ENCODE results near the gene LRRC2. TPM values are rescaled to one million over a fixed set of nuclear protein-coding genes. Genes with fewer than 3 reads are reported as not detected.

The LRRC2 gene
- total and polyA plus RNA-seq, 9 of the 15 experiments (the other 6 are each of a cell fraction or from before 2014, with no cell fraction given): 0.01 to 0.04 (median 0.03) TPM; not detected in 5

- TF ChIP-seq SAP30 (IDR thresholded peaks at IDR 0.05; ENCODE audit: borderline replicate concordance, insufficient read depth, low read depth, low read length, poor library complexity, severe bottlenecking) (no peak), HDAC3 (IDR thresholded peaks at IDR 0.05; ENCODE audit: borderline replicate concordance, partially characterized antibody) (no peak), DPF2 (IDR thresholded peaks at IDR 0.05) (no peak; the same call in 1 of the 2 replicates), U2AF1 (optimal IDR thresholded peaks at IDR 0.05; ENCODE audit: low read depth, low read length) (no peak), MXI1 (IDR thresholded peaks at IDR 0.05; ENCODE audit: low read depth, low read length) (no peak), KDM1A (IDR thresholded peaks at IDR 0.05) (no peak), ELF1 (tag; IDR thresholded peaks at IDR 0.05) (0 out of 2 replicates have a peak, but pooled peaks have one; percentile 7), ZBED1 (IDR thresholded peaks at IDR 0.05) (no peak), HMG20B (CRISPR knock-in tag; IDR thresholded peaks at IDR 0.05) (no peak)
- TF ChIP-seq, protein P1, sequence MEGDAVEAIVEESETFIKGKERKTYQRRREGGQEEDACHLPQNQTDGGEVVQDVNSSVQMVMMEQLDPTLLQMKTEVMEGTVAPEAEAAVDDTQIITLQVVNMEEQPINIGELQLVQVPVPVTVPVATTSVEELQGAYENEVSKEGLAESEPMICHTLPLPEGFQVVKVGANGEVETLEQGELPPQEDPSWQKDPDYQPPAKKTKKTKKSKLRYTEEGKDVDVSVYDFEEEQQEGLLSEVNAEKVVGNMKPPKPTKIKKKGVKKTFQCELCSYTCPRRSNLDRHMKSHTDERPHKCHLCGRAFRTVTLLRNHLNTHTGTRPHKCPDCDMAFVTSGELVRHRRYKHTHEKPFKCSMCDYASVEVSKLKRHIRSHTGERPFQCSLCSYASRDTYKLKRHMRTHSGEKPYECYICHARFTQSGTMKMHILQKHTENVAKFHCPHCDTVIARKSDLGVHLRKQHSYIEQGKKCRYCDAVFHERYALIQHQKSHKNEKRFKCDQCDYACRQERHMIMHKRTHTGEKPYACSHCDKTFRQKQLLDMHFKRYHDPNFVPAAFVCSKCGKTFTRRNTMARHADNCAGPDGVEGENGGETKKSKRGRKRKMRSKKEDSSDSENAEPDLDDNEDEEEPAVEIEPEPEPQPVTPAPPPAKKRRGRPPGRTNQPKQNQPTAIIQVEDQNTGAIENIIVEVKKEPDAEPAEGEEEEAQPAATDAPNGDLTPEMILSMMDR (IDR thresholded peaks at IDR 0.05 in 2 of 3, conservative IDR thresholded peaks at IDR 0.05 in 1 of 3; ENCODE audit: insufficient read depth in 2 of 3, low read depth in 1 of 3, low read length in 3 of 3): peak; percentile 98 to 99 (median 99)
- TF ChIP-seq, protein P2, sequence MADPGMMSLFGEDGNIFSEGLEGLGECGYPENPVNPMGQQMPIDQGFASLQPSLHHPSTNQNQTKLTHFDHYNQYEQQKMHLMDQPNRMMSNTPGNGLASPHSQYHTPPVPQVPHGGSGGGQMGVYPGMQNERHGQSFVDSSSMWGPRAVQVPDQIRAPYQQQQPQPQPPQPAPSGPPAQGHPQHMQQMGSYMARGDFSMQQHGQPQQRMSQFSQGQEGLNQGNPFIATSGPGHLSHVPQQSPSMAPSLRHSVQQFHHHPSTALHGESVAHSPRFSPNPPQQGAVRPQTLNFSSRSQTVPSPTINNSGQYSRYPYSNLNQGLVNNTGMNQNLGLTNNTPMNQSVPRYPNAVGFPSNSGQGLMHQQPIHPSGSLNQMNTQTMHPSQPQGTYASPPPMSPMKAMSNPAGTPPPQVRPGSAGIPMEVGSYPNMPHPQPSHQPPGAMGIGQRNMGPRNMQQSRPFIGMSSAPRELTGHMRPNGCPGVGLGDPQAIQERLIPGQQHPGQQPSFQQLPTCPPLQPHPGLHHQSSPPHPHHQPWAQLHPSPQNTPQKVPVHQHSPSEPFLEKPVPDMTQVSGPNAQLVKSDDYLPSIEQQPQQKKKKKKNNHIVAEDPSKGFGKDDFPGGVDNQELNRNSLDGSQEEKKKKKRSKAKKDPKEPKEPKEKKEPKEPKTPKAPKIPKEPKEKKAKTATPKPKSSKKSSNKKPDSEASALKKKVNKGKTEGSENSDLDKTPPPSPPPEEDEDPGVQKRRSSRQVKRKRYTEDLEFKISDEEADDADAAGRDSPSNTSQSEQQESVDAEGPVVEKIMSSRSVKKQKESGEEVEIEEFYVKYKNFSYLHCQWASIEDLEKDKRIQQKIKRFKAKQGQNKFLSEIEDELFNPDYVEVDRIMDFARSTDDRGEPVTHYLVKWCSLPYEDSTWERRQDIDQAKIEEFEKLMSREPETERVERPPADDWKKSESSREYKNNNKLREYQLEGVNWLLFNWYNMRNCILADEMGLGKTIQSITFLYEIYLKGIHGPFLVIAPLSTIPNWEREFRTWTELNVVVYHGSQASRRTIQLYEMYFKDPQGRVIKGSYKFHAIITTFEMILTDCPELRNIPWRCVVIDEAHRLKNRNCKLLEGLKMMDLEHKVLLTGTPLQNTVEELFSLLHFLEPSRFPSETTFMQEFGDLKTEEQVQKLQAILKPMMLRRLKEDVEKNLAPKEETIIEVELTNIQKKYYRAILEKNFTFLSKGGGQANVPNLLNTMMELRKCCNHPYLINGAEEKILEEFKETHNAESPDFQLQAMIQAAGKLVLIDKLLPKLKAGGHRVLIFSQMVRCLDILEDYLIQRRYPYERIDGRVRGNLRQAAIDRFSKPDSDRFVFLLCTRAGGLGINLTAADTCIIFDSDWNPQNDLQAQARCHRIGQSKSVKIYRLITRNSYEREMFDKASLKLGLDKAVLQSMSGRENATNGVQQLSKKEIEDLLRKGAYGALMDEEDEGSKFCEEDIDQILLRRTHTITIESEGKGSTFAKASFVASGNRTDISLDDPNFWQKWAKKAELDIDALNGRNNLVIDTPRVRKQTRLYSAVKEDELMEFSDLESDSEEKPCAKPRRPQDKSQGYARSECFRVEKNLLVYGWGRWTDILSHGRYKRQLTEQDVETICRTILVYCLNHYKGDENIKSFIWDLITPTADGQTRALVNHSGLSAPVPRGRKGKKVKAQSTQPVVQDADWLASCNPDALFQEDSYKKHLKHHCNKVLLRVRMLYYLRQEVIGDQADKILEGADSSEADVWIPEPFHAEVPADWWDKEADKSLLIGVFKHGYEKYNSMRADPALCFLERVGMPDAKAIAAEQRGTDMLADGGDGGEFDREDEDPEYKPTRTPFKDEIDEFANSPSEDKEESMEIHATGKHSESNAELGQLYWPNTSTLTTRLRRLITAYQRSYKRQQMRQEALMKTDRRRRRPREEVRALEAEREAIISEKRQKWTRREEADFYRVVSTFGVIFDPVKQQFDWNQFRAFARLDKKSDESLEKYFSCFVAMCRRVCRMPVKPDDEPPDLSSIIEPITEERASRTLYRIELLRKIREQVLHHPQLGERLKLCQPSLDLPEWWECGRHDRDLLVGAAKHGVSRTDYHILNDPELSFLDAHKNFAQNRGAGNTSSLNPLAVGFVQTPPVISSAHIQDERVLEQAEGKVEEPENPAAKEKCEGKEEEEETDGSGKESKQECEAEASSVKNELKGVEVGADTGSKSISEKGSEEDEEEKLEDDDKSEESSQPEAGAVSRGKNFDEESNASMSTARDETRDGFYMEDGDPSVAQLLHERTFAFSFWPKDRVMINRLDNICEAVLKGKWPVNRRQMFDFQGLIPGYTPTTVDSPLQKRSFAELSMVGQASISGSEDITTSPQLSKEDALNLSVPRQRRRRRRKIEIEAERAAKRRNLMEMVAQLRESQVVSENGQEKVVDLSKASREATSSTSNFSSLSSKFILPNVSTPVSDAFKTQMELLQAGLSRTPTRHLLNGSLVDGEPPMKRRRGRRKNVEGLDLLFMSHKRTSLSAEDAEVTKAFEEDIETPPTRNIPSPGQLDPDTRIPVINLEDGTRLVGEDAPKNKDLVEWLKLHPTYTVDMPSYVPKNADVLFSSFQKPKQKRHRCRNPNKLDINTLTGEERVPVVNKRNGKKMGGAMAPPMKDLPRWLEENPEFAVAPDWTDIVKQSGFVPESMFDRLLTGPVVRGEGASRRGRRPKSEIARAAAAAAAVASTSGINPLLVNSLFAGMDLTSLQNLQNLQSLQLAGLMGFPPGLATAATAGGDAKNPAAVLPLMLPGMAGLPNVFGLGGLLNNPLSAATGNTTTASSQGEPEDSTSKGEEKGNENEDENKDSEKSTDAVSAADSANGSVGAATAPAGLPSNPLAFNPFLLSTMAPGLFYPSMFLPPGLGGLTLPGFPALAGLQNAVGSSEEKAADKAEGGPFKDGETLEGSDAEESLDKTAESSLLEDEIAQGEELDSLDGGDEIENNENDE (IDR thresholded peaks at IDR 0.05; ENCODE audit: low read depth, low read length): no peak
- TF ChIP-seq, protein P3, sequence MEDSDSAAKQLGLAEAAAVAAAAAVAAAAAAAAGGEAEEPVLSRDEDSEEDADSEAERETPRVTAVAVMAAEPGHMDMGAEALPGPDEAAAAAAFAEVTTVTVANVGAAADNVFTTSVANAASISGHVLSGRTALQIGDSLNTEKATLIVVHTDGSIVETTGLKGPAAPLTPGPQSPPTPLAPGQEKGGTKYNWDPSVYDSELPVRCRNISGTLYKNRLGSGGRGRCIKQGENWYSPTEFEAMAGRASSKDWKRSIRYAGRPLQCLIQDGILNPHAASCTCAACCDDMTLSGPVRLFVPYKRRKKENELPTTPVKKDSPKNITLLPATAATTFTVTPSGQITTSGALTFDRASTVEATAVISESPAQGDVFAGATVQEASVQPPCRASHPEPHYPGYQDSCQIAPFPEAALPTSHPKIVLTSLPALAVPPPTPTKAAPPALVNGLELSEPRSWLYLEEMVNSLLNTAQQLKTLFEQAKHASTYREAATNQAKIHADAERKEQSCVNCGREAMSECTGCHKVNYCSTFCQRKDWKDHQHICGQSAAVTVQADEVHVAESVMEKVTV (CRISPR knock-in tag; IDR thresholded peaks at IDR 0.05): peak; percentile 100
Observed at GRCh38 chr3:46558184-46559043, 7.7 kb downstream of the LRRC2 start (continued).
